Neural progenitor cell (in vitro differentiated cells): ENCODE results near the gene CDK5RAP2. TPM values are rescaled to one million over a fixed set of nuclear protein-coding genes. Genes with fewer than 3 reads are reported as not detected.

Experiments used
- DNase-seq: peaks from one replicate; pipeline ENCODE4 v3.0.0-alpha.2; 2016; ENCODE audit warnings: low spot score
- H2AFZ ChIP-seq: fragments of 200-600 bp; sonication (generic); replicated peaks from 2 replicates; pipeline ENCODE4 v1.6.1; 2016; ENCODE audit warnings: antibody characterized with exemption
- H3F3A ChIP-seq: fragments of 200-600 bp; sonication (generic); 2 replicates; pipeline ENCODE4 v1.6.1; 2016; ENCODE audit warnings: antibody characterized with exemption, low read depth
- H3K27ac ChIP-seq: fragments of 200-600 bp; sonication (generic); 2 replicates; pipeline ENCODE4 v1.5.1; 2016; ENCODE audit warnings: mild to moderate bottlenecking
- H3K27me3 ChIP-seq: fragments of 200-600 bp; sonication (generic); 2 replicates; pipeline ENCODE4 v1.6.1; 2016; ENCODE audit warnings: mild to moderate bottlenecking, moderate library complexity
- H3K36me3 ChIP-seq: fragments of 200-600 bp; sonication (generic); 2 replicates; pipeline ENCODE4 v1.5.1; 2016
- H3K4me1 ChIP-seq: fragments of 200-600 bp; sonication (generic); 2 replicates; pipeline ENCODE4 v1.6.1; 2016; ENCODE audit warnings: mixed run types
- H3K4me2 ChIP-seq: fragments of 200-600 bp; sonication (generic); 2 replicates; pipeline ENCODE4 v1.6.1; 2016
- H3K4me3 ChIP-seq: fragments of 200-600 bp; sonication (generic); 2 replicates; pipeline ENCODE4 v1.5.1; 2016
- H3K79me2 ChIP-seq: fragments of 200-600 bp; sonication (generic); 2 replicates; pipeline ENCODE4 v1.6.1; 2016; ENCODE audit warnings: low read depth
- H3K9ac ChIP-seq: fragments of 200-600 bp; sonication (generic); 2 replicates; pipeline ENCODE4 v1.6.1; 2016
- H3K9me3 ChIP-seq: fragments of 200-600 bp; sonication (generic); 2 replicates; pipeline ENCODE4 v1.5.1; 2016; ENCODE audit warnings: low read depth
- H4K20me1 ChIP-seq: fragments of 200-600 bp; sonication (generic); 2 replicates; pipeline ENCODE4 v1.6.1; 2016; ENCODE audit warnings: low read depth
- H3K27ac Mint-ChIP-seq: 3 replicates; pipeline ENCODE4 v1.8.0; 2021; ENCODE audit warnings: mixed read lengths
- H3K27me3 Mint-ChIP-seq: 2 replicates; pipeline ENCODE4 v1.8.0; 2022; ENCODE audit warnings: low read depth, mild to moderate bottlenecking, inconsistent platforms, moderate library complexity, mixed read lengths; ENCODE audit not compliant: insufficient read depth
- H3K36me3 Mint-ChIP-seq: 3 replicates; pipeline ENCODE4 v1.8.0; 2021; ENCODE audit warnings: mixed read lengths
- H3K4me1 Mint-ChIP-seq: 3 replicates; pipeline ENCODE4 v1.8.0; 2021; ENCODE audit warnings: mixed read lengths
- H3K4me3 Mint-ChIP-seq: 3 replicates; pipeline ENCODE4 v1.8.0; 2021; ENCODE audit warnings: mild to moderate bottlenecking, moderate library complexity, mixed read lengths
- H3K9me3 Mint-ChIP-seq: 3 replicates; pipeline ENCODE4 v1.8.0; 2020; ENCODE audit warnings: mixed read lengths
- EZH2 ChIP-seq: fragments of 200-600 bp; sonication (generic); IDR thresholded peaks from 2 replicates; pipeline ENCODE4 v1.6.1; 2017; ENCODE audit warnings: antibody characterized with exemption, mild to moderate bottlenecking, moderate library complexity
- EZH2phosphoT487 ChIP-seq: fragments of 200-600 bp; sonication (generic); IDR thresholded peaks from 2 replicates; pipeline ENCODE4 v1.6.1; 2017; ENCODE audit warnings: antibody characterized with exemption
- total RNA-seq: library from RNA; depleted of rRNA; stranded (reverse); fragments of >200 nt; gene quantifications from 2 replicates; pipeline ENCODE4 v1.2.3, GENCODE V29; 2015; ENCODE audit warnings: low replicate concordance
- TF ChIP-seq, protein P1 (sequence below): fragments of 200-600 bp; sonication (generic); IDR thresholded peaks from 2 replicates; pipeline ENCODE4 v1.5.1; 2017; ENCODE audit warnings: antibody characterized with exemption, mild to moderate bottlenecking

Gene CDK5RAP2
- total RNA-seq, 1 donor from 2014 or later, result 62.5 TPM

GRCh38 chr9:120485788-120486187 lies 94.2 kb downstream of the CDK5RAP2 start:
- H3K4me1 Mint-ChIP-seq, result no peaks in the 10 kb centered on the region
- no peaks in the 10 kb centered on the region for H3K9me3 Mint-ChIP-seq
- no peak overlapping the region for H3K9ac ChIP-seq
- no peak overlapping the region for H3K27ac Mint-ChIP-seq
- H3K27me3 Mint-ChIP-seq, result no peaks in the 10 kb centered on the region
- no peaks in the 10 kb centered on the region for H3K27me3 ChIP-seq
- H4K20me1 ChIP-seq, result no peaks in the 10 kb centered on the region
- peaks cover 37% of the 10 kb centered on the region for H3K36me3 Mint-ChIP-seq
- no peaks in the 10 kb centered on the region for H3F3A ChIP-seq
- TF ChIP-seq EZH2 (no peak), EZH2phosphoT487 (no peak)
- TF ChIP-seq, protein P1, sequence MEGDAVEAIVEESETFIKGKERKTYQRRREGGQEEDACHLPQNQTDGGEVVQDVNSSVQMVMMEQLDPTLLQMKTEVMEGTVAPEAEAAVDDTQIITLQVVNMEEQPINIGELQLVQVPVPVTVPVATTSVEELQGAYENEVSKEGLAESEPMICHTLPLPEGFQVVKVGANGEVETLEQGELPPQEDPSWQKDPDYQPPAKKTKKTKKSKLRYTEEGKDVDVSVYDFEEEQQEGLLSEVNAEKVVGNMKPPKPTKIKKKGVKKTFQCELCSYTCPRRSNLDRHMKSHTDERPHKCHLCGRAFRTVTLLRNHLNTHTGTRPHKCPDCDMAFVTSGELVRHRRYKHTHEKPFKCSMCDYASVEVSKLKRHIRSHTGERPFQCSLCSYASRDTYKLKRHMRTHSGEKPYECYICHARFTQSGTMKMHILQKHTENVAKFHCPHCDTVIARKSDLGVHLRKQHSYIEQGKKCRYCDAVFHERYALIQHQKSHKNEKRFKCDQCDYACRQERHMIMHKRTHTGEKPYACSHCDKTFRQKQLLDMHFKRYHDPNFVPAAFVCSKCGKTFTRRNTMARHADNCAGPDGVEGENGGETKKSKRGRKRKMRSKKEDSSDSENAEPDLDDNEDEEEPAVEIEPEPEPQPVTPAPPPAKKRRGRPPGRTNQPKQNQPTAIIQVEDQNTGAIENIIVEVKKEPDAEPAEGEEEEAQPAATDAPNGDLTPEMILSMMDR, result no peak
- no peak overlapping the region for H3K4me3 Mint-ChIP-seq
- H3K4me2 ChIP-seq, result no peak overlapping the region
- no peak overlapping the region for H3K4me3 ChIP-seq
- no peaks in the 10 kb centered on the region for H3K79me2 ChIP-seq
- no peaks in the 10 kb centered on the region for H3K4me1 ChIP-seq
- H3K9me3 ChIP-seq, result no peaks in the 10 kb centered on the region
- H2AFZ ChIP-seq, result no peak overlapping the region
- DNase-seq, result no peak
- no peak overlapping the region for H3K27ac ChIP-seq
- peaks cover 9% of the 10 kb centered on the region for H3K36me3 ChIP-seq

DNA sequence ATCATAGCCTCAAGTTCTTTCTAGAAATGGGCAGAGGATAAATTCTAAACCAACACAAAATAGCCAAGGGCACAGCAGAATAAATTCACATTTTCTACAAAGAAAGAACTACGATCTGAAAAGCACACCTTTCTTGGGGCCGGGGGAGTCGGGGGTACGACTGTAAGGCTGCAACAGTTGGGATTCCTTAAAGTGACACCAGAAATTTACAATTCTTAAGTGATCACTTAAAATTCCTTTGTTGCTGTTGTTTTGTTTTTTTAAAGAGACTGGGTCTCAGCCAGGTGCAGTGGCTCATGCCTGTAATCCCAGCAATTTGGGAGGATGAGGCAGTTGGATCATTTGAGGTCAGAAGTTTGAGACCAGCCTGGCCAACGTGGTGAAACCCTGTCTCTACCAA lies 95.8 kb downstream of the CDK5RAP2 start:
- Mint-ChIP-seq H3K9me3 (no peaks in the 10 kb centered on the region), H3K4me1 (no peaks in the 10 kb centered on the region), H3K4me3 (no peak overlapping the region), H3K36me3 (peaks cover 24% of the 10 kb centered on the region), H3K27me3 (no peaks in the 10 kb centered on the region), H3K27ac (no peak overlapping the region)
- no peaks in the 10 kb centered on the region for H4K20me1 ChIP-seq
- H3K36me3 ChIP-seq, result peaks cover 6% of the 10 kb centered on the region
- H3K4me3 ChIP-seq, result no peak overlapping the region
- H2AFZ ChIP-seq, result no peak overlapping the region
- no peak for DNase-seq
- H3K4me1 ChIP-seq, result no peaks in the 10 kb centered on the region
- H3K27ac ChIP-seq, result no peak overlapping the region
- no peaks in the 10 kb centered on the region for H3K79me2 ChIP-seq
- no peak overlapping the region for H3K9ac ChIP-seq
- H3K9me3 ChIP-seq, result no peaks in the 10 kb centered on the region
- H3K27me3 ChIP-seq, result no peaks in the 10 kb centered on the region
- no peaks in the 10 kb centered on the region for H3F3A ChIP-seq
- TF ChIP-seq, protein P1, result no peak
- TF ChIP-seq EZH2phosphoT487 (no peak), EZH2 (no peak)
- no peak overlapping the region for H3K4me2 ChIP-seq

GRCh38 chr9:120482424-120483186 lies 97.4 kb downstream of the CDK5RAP2 start:
- H2AFZ ChIP-seq, result no peak overlapping the region
- H3K4me3 Mint-ChIP-seq, result no peak overlapping the region
- H3K4me2 ChIP-seq, result no peak overlapping the region
- H3K9me3 Mint-ChIP-seq, result no peaks in the 10 kb centered on the region
- no peak overlapping the region for H3K27ac ChIP-seq
- peaks cover 6% of the 10 kb centered on the region for H3F3A ChIP-seq
- TF ChIP-seq EZH2phosphoT487, result no peak
- no peak for TF ChIP-seq EZH2
- TF ChIP-seq, protein P1, result no peak
- no peak overlapping the region for H3K27ac Mint-ChIP-seq
- H3K27me3 ChIP-seq, result no peaks in the 10 kb centered on the region
- peaks cover 17% of the 10 kb centered on the region for H3K36me3 Mint-ChIP-seq
- no peaks in the 10 kb centered on the region for H3K27me3 Mint-ChIP-seq
- DNase-seq, result no peak
- no peaks in the 10 kb centered on the region for H4K20me1 ChIP-seq
- peaks cover 6% of the 10 kb centered on the region for H3K36me3 ChIP-seq
- no peaks in the 10 kb centered on the region for H3K4me1 Mint-ChIP-seq
- H3K9ac ChIP-seq, result no peak overlapping the region
- no peaks in the 10 kb centered on the region for H3K79me2 ChIP-seq
- no peak overlapping the region for H3K4me3 ChIP-seq
- H3K9me3 ChIP-seq, result no peaks in the 10 kb centered on the region
- H3K4me1 ChIP-seq, result no peaks in the 10 kb centered on the region
